HUES48 (cell line): ENCODE measurements around the gene RYR2.
"Not testable (repeated sequence)": the region's sequence is repeated elsewhere in the genome, so short reads cannot be mapped to it uniquely, and the experiment has no call there.

Source experiments
- H3K27ac ChIP-seq: one replicate; pipeline ENCODE4 v1.7.0; 2013; ENCODE audit warnings: low read depth, low read length, inconsistent platforms
- H3K27me3 ChIP-seq: 2 replicates; pipeline ENCODE4 v1.6.1; 2013; ENCODE audit warnings: mild to moderate bottlenecking, low read length; ENCODE audit not compliant: control insufficient read depth, insufficient read depth
- H3K36me3 ChIP-seq: 2 replicates; pipeline ENCODE4 v1.6.1; 2013; ENCODE audit warnings: low read length; ENCODE audit not compliant: control insufficient read depth, insufficient read depth
- H3K4me1 ChIP-seq: 2 replicates; pipeline ENCODE4 v1.6.1; 2013; ENCODE audit warnings: mild to moderate bottlenecking, low read length; ENCODE audit not compliant: control insufficient read depth, insufficient read depth
- H3K4me3 ChIP-seq: 2 replicates; pipeline ENCODE4 v1.5.1; 2013; ENCODE audit warnings: mild to moderate bottlenecking, low read depth, low read length
- H3K9ac ChIP-seq: 2 replicates; pipeline ENCODE4 v1.6.1; 2013; ENCODE audit warnings: mild to moderate bottlenecking, low read depth, low read length, moderate library complexity
- H3K9me3 ChIP-seq: 2 replicates; pipeline ENCODE4 v1.6.1; 2013; ENCODE audit warnings: low read length; ENCODE audit not compliant: control insufficient read depth, insufficient read depth

The RYR2 gene

GRCh38 chr1:237834048-237834447, 792.1 kb downstream of the RYR2 start:
- no peak overlapping the region for H3K9ac ChIP-seq
- peaks cover 29% of the 10 kb centered on the region for H3K4me1 ChIP-seq
- H3K27ac ChIP-seq, result no peak overlapping the region
- no peaks in the 10 kb centered on the region for H3K9me3 ChIP-seq
- no peaks in the 10 kb centered on the region for H3K36me3 ChIP-seq
- H3K4me3 ChIP-seq, result no peak overlapping the region
- H3K27me3 ChIP-seq, result no peaks in the 10 kb centered on the region

GRCh38 chr1:237834461-237834860, 792.5 kb downstream of the RYR2 start:
- Histone ChIP-seq H3K27me3 (no peaks in the 10 kb centered on the region), H3K9ac (no peak overlapping the region), H3K4me1 (peaks cover 29% of the 10 kb centered on the region), H3K36me3 (no peaks in the 10 kb centered on the region), H3K9me3 (no peaks in the 10 kb centered on the region), H3K4me3 (no peak overlapping the region), H3K27ac (no peak overlapping the region)

- peaks cover 19% of the 10 kb centered on the region for H3K4me1 ChIP-seq
- no peaks in the 10 kb centered on the region for H3K27me3 ChIP-seq
- H3K27ac ChIP-seq, result no peak overlapping the region
- no peak overlapping the region for H3K9ac ChIP-seq
- no peaks in the 10 kb centered on the region for H3K36me3 ChIP-seq
- no peaks in the 10 kb centered on the region for H3K9me3 ChIP-seq
- no peak overlapping the region for H3K4me3 ChIP-seq
Measured at GRCh38 chr1:237838320-237838719, 796.3 kb downstream of the RYR2 start.

GRCh38 chr1:237838904-237839534, 797.0 kb downstream of the RYR2 start:
- H3K27ac ChIP-seq, result no peak overlapping the region
- no peak overlapping the region for H3K4me3 ChIP-seq
- H3K9ac ChIP-seq, result no peak overlapping the region
- H3K4me1 ChIP-seq, result peaks cover 12% of the 10 kb centered on the region
- H3K9me3 ChIP-seq, result no peaks in the 10 kb centered on the region
- no peaks in the 10 kb centered on the region for H3K36me3 ChIP-seq
- H3K27me3 ChIP-seq, result no peaks in the 10 kb centered on the region

GRCh38 chr1:237841485-237841884, 799.5 kb downstream of the RYR2 start:
- H3K4me3 ChIP-seq, result no peak overlapping the region
- no peak overlapping the region for H3K9ac ChIP-seq
- H3K9me3 ChIP-seq, result no peaks in the 10 kb centered on the region
- H3K27ac ChIP-seq, result no peak overlapping the region
- no peaks in the 10 kb centered on the region for H3K36me3 ChIP-seq
- no peaks in the 10 kb centered on the region for H3K4me1 ChIP-seq
- H3K27me3 ChIP-seq, result no peaks in the 10 kb centered on the region

- H3K36me3 ChIP-seq, H3K27ac ChIP-seq, H3K27me3 ChIP-seq, H3K4me3 ChIP-seq, H3K9ac ChIP-seq, H3K4me1 ChIP-seq, H3K9me3 ChIP-seq: not testable (repeated sequence)
Measured at GRCh38 chr1:237843516-237843915, 801.5 kb downstream of the RYR2 start.

GRCh38 chr1:237851210-237851845, 809.3 kb downstream of the RYR2 start:
- Histone ChIP-seq H3K27ac (no peak overlapping the region), H3K9ac (no peak overlapping the region), H3K4me1 (peaks cover 6% of the 10 kb centered on the region; the same call in 1 of the 2 replicates), H3K36me3 (no peaks in the 10 kb centered on the region), H3K4me3 (no peak overlapping the region), H3K27me3 (no peaks in the 10 kb centered on the region), H3K9me3 (peaks cover 4% of the 10 kb centered on the region; the same call in 1 of the 2 replicates)

GRCh38 chr1:237852342-237852741, 810.4 kb downstream of the RYR2 start:
- Histone ChIP-seq H3K9me3 (peaks cover 4% of the 10 kb centered on the region; the same call in 1 of the 2 replicates), H3K36me3 (no peaks in the 10 kb centered on the region), H3K4me3 (no peak overlapping the region), H3K27ac (no peak overlapping the region), H3K9ac (no peak overlapping the region), H3K4me1 (peaks cover 6% of the 10 kb centered on the region; the same call in 1 of the 2 replicates), H3K27me3 (no peaks in the 10 kb centered on the region)

GRCh38 chr1:237857455-237857854, 815.5 kb downstream of the RYR2 start:
- Histone ChIP-seq H3K27ac (no peak overlapping the region), H3K36me3 (no peaks in the 10 kb centered on the region), H3K9ac (no peak overlapping the region), H3K4me1 (peaks cover 18% of the 10 kb centered on the region), H3K27me3 (no peaks in the 10 kb centered on the region), H3K9me3 (peaks cover 4% of the 10 kb centered on the region; the same call in 1 of the 2 replicates), H3K4me3 (no peak overlapping the region)

GRCh38 chr1:237858992-237859391, 817.0 kb downstream of the RYR2 start:
- Histone ChIP-seq H3K36me3 (no peaks in the 10 kb centered on the region), H3K9ac (no peak overlapping the region), H3K9me3 (peaks cover 4% of the 10 kb centered on the region; the same call in 1 of the 2 replicates), H3K27me3 (no peaks in the 10 kb centered on the region), H3K27ac (no peak overlapping the region), H3K4me3 (no peak overlapping the region; the same call in 1 of the 2 replicates), H3K4me1 (peaks cover 18% of the 10 kb centered on the region)

GRCh38 chr1:237861944-237862343, 820.0 kb downstream of the RYR2 start:
- no peaks in the 10 kb centered on the region for H3K36me3 ChIP-seq
- H3K9me3 ChIP-seq, result no peaks in the 10 kb centered on the region
- H3K27ac ChIP-seq, result no peak overlapping the region
- peaks cover 9% of the 10 kb centered on the region for H3K27me3 ChIP-seq
- H3K9ac ChIP-seq, result no peak overlapping the region
- H3K4me1 ChIP-seq, result peaks cover 16% of the 10 kb centered on the region
- no peak overlapping the region for H3K4me3 ChIP-seq
